SK-N-MC (cell line): ENCODE measurements around the gene ACOT13.

Source experiments
- EZH2 ChIP-seq: fragments of 200-600 bp; sonication (generic); IDR thresholded peaks from one replicate; pipeline ENCODE4 v1.6.1; 2017; ENCODE audit warnings: antibody characterized with exemption
- POLR2AphosphoS5 ChIP-seq: IDR thresholded peaks from 2 replicates; pipeline ENCODE4 v1.6.1; 2012; ENCODE audit warnings: mild to moderate bottlenecking, low read depth, low read length, borderline replicate concordance

DNA sequence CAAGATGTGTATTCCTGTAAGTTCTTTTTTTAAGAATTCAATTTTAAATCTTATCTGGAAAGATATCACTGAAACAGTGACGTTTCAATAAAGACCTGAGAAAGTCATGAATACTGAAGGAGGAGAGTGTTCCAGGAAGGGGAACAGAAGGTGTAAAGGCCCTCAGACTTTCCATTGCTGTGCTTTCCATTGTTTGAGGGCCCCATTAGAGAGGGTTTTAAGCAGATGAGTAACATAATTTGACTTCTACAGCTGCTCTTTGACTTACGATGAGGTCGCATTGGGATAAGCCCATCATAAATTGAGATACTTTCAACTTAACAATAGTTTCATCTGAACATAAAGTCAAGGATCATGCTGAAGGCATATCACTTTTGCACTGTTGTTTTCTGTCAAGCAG, 24.7 kb downstream of the ACOT13 start:
- no peak for TF ChIP-seq EZH2
- no peak for TF ChIP-seq POLR2AphosphoS5
